Upper lobe of left lung (tissue), 6 donors: ENCODE results near the gene CPNE8. TPM values are rescaled to one million over a fixed set of nuclear protein-coding genes. Genes with fewer than 3 reads are reported as not detected.

ENCODE experiments used
- ATAC-seq, 2 donors: fragments of 200-7000 bp; cut with Tn5 transposase; one replicate each; pipeline ENCODE4 v1.9.1; 2022; ENCODE audit warnings: mild to moderate bottlenecking in 2 of 2, moderate library complexity in 2 of 2; ENCODE audit not compliant: low FRiP score in 2 of 2
- DNase-seq, 2 donors: peaks; one replicate each; pipeline ENCODE4 v3.0.0-alpha.2; 2019 to 2020
- H3K27ac ChIP-seq, 4 donors: fragments of 200-600 bp; sonication (generic); one replicate each; pipeline ENCODE4 v1.5.1; 2016 to 2019
- H3K27me3 ChIP-seq, 4 donors: fragments of 200-600 bp; sonication (generic); one replicate each; pipeline ENCODE4 v1.5.1; 2017 to 2019
- H3K36me3 ChIP-seq, 4 donors: fragments of 200-600 bp; sonication (generic); one replicate each; pipeline ENCODE4 v1.5.1; 2016 to 2019
- H3K4me1 ChIP-seq, 4 donors: fragments of 200-600 bp; sonication (generic); one replicate each; pipeline ENCODE4 v1.5.1; 2018 to 2019
- H3K4me3 ChIP-seq, 4 donors: fragments of 200-600 bp; sonication (generic); one replicate each; pipeline ENCODE4 v1.5.1; 2017 to 2019; ENCODE audit warnings: mild to moderate bottlenecking in 2 of 4, moderate library complexity in 1 of 4
- H3K9me3 ChIP-seq, 4 donors: fragments of 200-600 bp; sonication (generic); one replicate each; pipeline ENCODE4 v1.5.1; 2018 to 2019
- CTCF ChIP-seq, 6 experiments: fragments of 450-650 bp in 4 of 6; fragments of 200-600 bp in 2 of 6; sonication (generic) in 2 of 6; IDR thresholded peaks; one replicate each; pipeline ENCODE4 v1.5.1; 2016 to 2019; ENCODE audit warnings: antibody characterized with exemption in 6 of 6
- EP300 ChIP-seq, 4 donors: sonication (generic); formaldehyde crosslinking; IDR thresholded peaks; one replicate each; pipeline ENCODE4 v1.5.1; 2017; ENCODE audit warnings: antibody characterized with exemption in 4 of 4, control low read depth in 2 of 4
- POLR2A ChIP-seq, 4 donors: fragments of 450-650 bp; IDR thresholded peaks; one replicate each; pipeline ENCODE4 v1.5.1; 2016 to 2017; ENCODE audit warnings: antibody characterized with exemption in 4 of 4, mild to moderate bottlenecking in 2 of 4
- POLR2AphosphoS5 ChIP-seq, 2 donors: sonication (generic); formaldehyde crosslinking; IDR thresholded peaks; one replicate each; pipeline ENCODE4 v1.5.1; 2017; ENCODE audit warnings: antibody characterized with exemption in 2 of 2
- WGBS, 2 donors: methylation state at CpG; one replicate each; pipeline ENCODE4 v1.1.5; 2017 to 2018; 5-methylcytosine and 5-hydroxymethylcytosine counted together
- total RNA-seq, 6 donors: library from RNA; depleted of rRNA in 4 of 6; stranded (reverse); fragments of >200 nt in 4 of 6; gene quantifications; one replicate each; pipeline versions ENCODE4 v1.1.0 to v1.2.1, GENCODE V29; 2016 to 2021
- donor health status: DM: no; HTN: no; CAD: no; lungs with moderate emphysema.
- donor health status: DM: no; HTN: yes; CAD: no; lungs with severe emphysema.

CPNE8 gene
- total RNA-seq, 6 donors from 2014 or later, result 14.3 to 38.8 (median 20.2) TPM

GRCh38 chr12:38884666-38885065 is 20.7 kb downstream of the CPNE8 start:
- TF ChIP-seq POLR2AphosphoS5 (IDR thresholded peaks at IDR 0.05), result no peak
- no peaks in the 10 kb centered on the region for H3K9me3 ChIP-seq
- H3K27ac ChIP-seq, result no peak overlapping the region
- no peak for DNase-seq
- peaks cover 0 to 10% (median 1%) of the 10 kb centered on the region in 4 donors for H3K4me1 ChIP-seq
- no peaks in the 10 kb centered on the region for H3K27me3 ChIP-seq
- ATAC-seq, result no peak
- WGBS, 2 donors, result 80 to 81% methylated on average over 3 of the region's 3 CpGs
- no peak overlapping the region for H3K4me3 ChIP-seq
- no peaks in the 10 kb centered on the region for H3K36me3 ChIP-seq

- no peaks in the 10 kb centered on the region for H3K36me3 ChIP-seq
- no peak overlapping the region for H3K27ac ChIP-seq
- no peaks in the 10 kb centered on the region for H3K9me3 ChIP-seq
- ATAC-seq (no peak), DNase-seq (no peak)
- H3K27me3 ChIP-seq, result no peaks in the 10 kb centered on the region
- peaks cover 0 to 10% (median 0%) of the 10 kb centered on the region in 4 donors for H3K4me1 ChIP-seq
- WGBS, 2 donors, result 92 to 93% methylated on average over 3 of the region's 3 CpGs
- H3K4me3 ChIP-seq, result no peak overlapping the region
- TF ChIP-seq EP300 (IDR thresholded peaks at IDR 0.05) (no peak), CTCF (IDR thresholded peaks at IDR 0.05) (no peak), POLR2AphosphoS5 (IDR thresholded peaks at IDR 0.05) (no peak), POLR2A (IDR thresholded peaks at IDR 0.05) (no peak)
Measured at GRCh38 chr12:38883629-38884134, 21.7 kb downstream of the CPNE8 start.

- 89 to 90% methylated on average over 3 of the region's 3 CpGs for WGBS, 2 donors
- DNase-seq, result no peak
- Histone ChIP-seq H3K27me3 (no peaks in the 10 kb centered on the region), H3K27ac (no peak overlapping the region), H3K4me3 (no peak overlapping the region), H3K9me3 (no peaks in the 10 kb centered on the region), H3K4me1 (peaks cover 0 to 6% (median 0%) of the 10 kb centered on the region in 4 donors), H3K36me3 (no peaks in the 10 kb centered on the region)
- TF ChIP-seq POLR2A (IDR thresholded peaks at IDR 0.05) (no peak), CTCF (IDR thresholded peaks at IDR 0.05) (no peak), EP300 (IDR thresholded peaks at IDR 0.05) (no peak)
- no peak for ATAC-seq
Measured at GRCh38 chr12:38880288-38880687, 25.1 kb downstream of the CPNE8 start.

GRCh38 chr12:38878986-38879385 is 26.4 kb downstream of the CPNE8 start:
- H3K4me1 ChIP-seq, result peaks cover 0 to 5% (median 0%) of the 10 kb centered on the region in 4 donors
- H3K36me3 ChIP-seq, result no peaks in the 10 kb centered on the region
- no peak for ATAC-seq
- no peaks in the 10 kb centered on the region for H3K9me3 ChIP-seq
- no peak overlapping the region for H3K27ac ChIP-seq
- no peak for DNase-seq
- no peak for TF ChIP-seq CTCF (IDR thresholded peaks at IDR 0.05)
- no peak for TF ChIP-seq EP300 (IDR thresholded peaks at IDR 0.05)
- no peak for TF ChIP-seq POLR2A (IDR thresholded peaks at IDR 0.05)
- no peak for TF ChIP-seq POLR2AphosphoS5 (IDR thresholded peaks at IDR 0.05)
- 93 to 98% methylated on average over 4 of the region's 4 CpGs for WGBS, 2 donors
- no peaks in the 10 kb centered on the region for H3K27me3 ChIP-seq
- no peak overlapping the region for H3K4me3 ChIP-seq

- ATAC-seq (no peak), DNase-seq (no peak)
- Histone ChIP-seq H3K9me3 (no peaks in the 10 kb centered on the region), H3K27me3 (no peaks in the 10 kb centered on the region), H3K36me3 (no peaks in the 10 kb centered on the region), H3K4me3 (no peak overlapping the region), H3K27ac (no peak overlapping the region), H3K4me1 (no peaks in the 10 kb centered on the region)
- TF ChIP-seq POLR2AphosphoS5 (IDR thresholded peaks at IDR 0.05) (no peak), EP300 (IDR thresholded peaks at IDR 0.05) (no peak), POLR2A (IDR thresholded peaks at IDR 0.05) (no peak), CTCF (IDR thresholded peaks at IDR 0.05) (no peak)
- WGBS, 2 donors, result 86 to 89% methylated on average over 2 of the region's 2 CpGs
Measured at GRCh38 chr12:38878333-38878705, 27.1 kb downstream of the CPNE8 start.
